Mesenchymal stem cell (in vitro differentiated cells and primary cell): ENCODE measurements around the gene CCDC61.
A peak's percentile ranks its signal among the peaks of the same experiment; 100 is the strongest.

Source experiments
- DNase-seq: peaks from one replicate; pipeline ENCODE4 v3.0.0-alpha.2; 2013
- H2AFZ ChIP-seq: one replicate; pipeline ENCODE4 v1.6.1; 2013; ENCODE audit warnings: low read depth, mild to moderate bottlenecking, control low read depth, inconsistent platforms, low read length, moderate library complexity
- H2AK5ac ChIP-seq: 2 replicates; pipeline ENCODE4 v1.6.1; 2013; ENCODE audit warnings: low read length, moderate library complexity, mild to moderate bottlenecking, inconsistent platforms; ENCODE audit not compliant: severe bottlenecking
- H2BK120ac ChIP-seq: one replicate; pipeline ENCODE4 v1.6.1; 2013; ENCODE audit warnings: low read depth, mild to moderate bottlenecking, inconsistent platforms, low read length, moderate library complexity
- H2BK12ac ChIP-seq, 2 experiments: one replicate each; pipeline ENCODE4 v1.6.1; 2013; ENCODE audit warnings: inconsistent platforms in 2 of 2, low read length in 2 of 2, mild to moderate bottlenecking in 2 of 2, moderate library complexity in 2 of 2, control low read depth in 1 of 2
- H2BK15ac ChIP-seq: one replicate; pipeline ENCODE4 v1.6.1; 2013; ENCODE audit warnings: mild to moderate bottlenecking, low read depth, inconsistent platforms; ENCODE audit not compliant: poor library complexity, severe bottlenecking
- H2BK5ac ChIP-seq: 2 replicates; pipeline ENCODE4 v1.6.1; 2013; ENCODE audit warnings: low read depth, mild to moderate bottlenecking, low read length, control low read depth, inconsistent platforms; ENCODE audit not compliant: poor library complexity, severe bottlenecking
- H3K14ac ChIP-seq, 2 experiments: one replicate each; pipeline ENCODE4 v1.6.1; 2013; ENCODE audit warnings: inconsistent platforms in 2 of 2, low read length in 2 of 2, control low read depth in 1 of 2, mild to moderate bottlenecking in 1 of 2, moderate library complexity in 1 of 2
- H3K18ac ChIP-seq, 2 experiments: one replicate each; pipeline ENCODE4 v1.6.1; 2013; ENCODE audit warnings: inconsistent platforms in 2 of 2, low read length in 2 of 2, control low read depth in 1 of 2, low read depth in 1 of 2, mild to moderate bottlenecking in 1 of 2
- H3K23ac ChIP-seq, 2 experiments: one replicate each; pipeline ENCODE4 v1.6.1; 2013; ENCODE audit warnings: inconsistent platforms in 2 of 2, low read length in 2 of 2, mild to moderate bottlenecking in 2 of 2, moderate library complexity in 2 of 2, control low read depth in 1 of 2
- H3K27ac ChIP-seq: 2 replicates; pipeline ENCODE4 v1.5.1; 2013; ENCODE audit warnings: mild to moderate bottlenecking, moderate library complexity, low read length, control low read depth, inconsistent platforms; ENCODE audit not compliant: poor library complexity, severe bottlenecking
- H3K27me3 ChIP-seq, 2 experiments: 2 replicates each; pipeline versions ENCODE4 v1.6.1 to v1.7.0; 2013; ENCODE audit warnings: low read length in 2 of 2, mild to moderate bottlenecking in 2 of 2, moderate library complexity in 2 of 2, control low read depth in 1 of 2, inconsistent platforms in 1 of 2; ENCODE audit not compliant: control insufficient read depth in 1 of 2, insufficient read depth in 1 of 2
- H3K36me3 ChIP-seq, 2 experiments: 2 replicates each; pipeline versions ENCODE4 v1.6.1 to v1.7.0; 2013; ENCODE audit warnings: low read length in 2 of 2, control low read depth in 1 of 2, inconsistent platforms in 1 of 2, low read depth in 1 of 2, mild to moderate bottlenecking in 1 of 2; ENCODE audit not compliant: insufficient read depth in 2 of 2, control insufficient read depth in 1 of 2
- H3K4ac ChIP-seq, 2 experiments: one replicate each; pipeline ENCODE4 v1.6.1; 2013; ENCODE audit warnings: inconsistent platforms in 2 of 2, low read length in 2 of 2, mild to moderate bottlenecking in 2 of 2, moderate library complexity in 2 of 2, control low read depth in 1 of 2, low read depth in 1 of 2
- H3K4me1 ChIP-seq: 2 replicates; pipeline ENCODE4 v1.6.1; 2013; ENCODE audit warnings: low read depth, low read length, control low read depth; ENCODE audit not compliant: control insufficient read depth, insufficient read depth
- H3K4me2 ChIP-seq: 2 replicates; pipeline ENCODE4 v1.6.1; 2013; ENCODE audit warnings: low read length, mild to moderate bottlenecking, inconsistent platforms; ENCODE audit not compliant: poor library complexity, severe bottlenecking
- H3K4me3 ChIP-seq, 2 experiments: 2 replicates each; pipeline versions ENCODE4 v1.5.1 to v1.7.0; 2013; ENCODE audit warnings: low read length in 2 of 2, mild to moderate bottlenecking in 2 of 2, control low read depth in 1 of 2, low read depth in 1 of 2; ENCODE audit not compliant: insufficient read depth in 1 of 2
- H3K79me1 ChIP-seq: replicated peaks from 2 replicates; pipeline ENCODE4 v1.6.1; 2013; ENCODE audit warnings: mild to moderate bottlenecking, control low read depth, low read length, inconsistent platforms; ENCODE audit not compliant: poor library complexity, severe bottlenecking
- H3K9ac ChIP-seq: 2 replicates; pipeline ENCODE4 v1.7.0; 2013; ENCODE audit warnings: mild to moderate bottlenecking, low read length, moderate library complexity
- H3K9me3 ChIP-seq: 2 replicates; pipeline ENCODE4 v1.7.0; 2013; ENCODE audit warnings: mild to moderate bottlenecking, low read length; ENCODE audit not compliant: control insufficient read depth
- H4K8ac ChIP-seq: one replicate; pipeline ENCODE4 v1.6.1; 2013; ENCODE audit warnings: inconsistent platforms, mild to moderate bottlenecking, low read length, moderate library complexity
- H4K91ac ChIP-seq: one replicate; pipeline ENCODE4 v1.6.1; 2013; ENCODE audit warnings: mild to moderate bottlenecking, low read length, inconsistent platforms
- WGBS: methylation state at CpG from one replicate; pipeline ENCODE4 v1.1.7; 2013; ENCODE audit warnings: mixed read lengths; 5-methylcytosine and 5-hydroxymethylcytosine counted together

The CCDC61 gene

GRCh38 chr19:46052896-46053295 lies 57.6 kb downstream of the CCDC61 start:
- Histone ChIP-seq H3K27ac (no peak overlapping the region), H4K8ac (no peak overlapping the region), H3K4me3 (no peak overlapping the region), H2BK120ac (no peak overlapping the region), H3K27me3 (peaks cover 26 to 78% of the 10 kb centered on the region in 2 experiments), H3K18ac (no peak overlapping the region), H2AFZ (no peak overlapping the region), H2AK5ac (no peak overlapping the region), H2BK15ac (no peak overlapping the region), H2BK5ac (no peak overlapping the region), H3K36me3 (no peaks in the 10 kb centered on the region), H3K79me1 (no peaks in the 10 kb centered on the region), H3K14ac (no peak overlapping the region), H2BK12ac (no peak overlapping the region), H3K4me1 (no peaks in the 10 kb centered on the region), H3K23ac (no peak overlapping the region), H3K4me2 (no peak overlapping the region), H4K91ac (no peak overlapping the region), H3K4ac (no peak overlapping the region), H3K9ac (no peak overlapping the region), H3K9me3 (peaks cover 11% of the 10 kb centered on the region)
- 59% methylated on average over 4 of the region's 4 CpGs for WGBS
- DNase-seq, result no peak

- Histone ChIP-seq H3K18ac (no peak overlapping the region), H3K9ac (no peak overlapping the region)
- 65% methylated on average over 4 of the region's 4 CpGs for WGBS
Observed at GRCh38 chr19:46056536-46056935, 61.3 kb downstream of the CCDC61 start.

GRCh38 chr19:46058778-46059177 lies 63.5 kb downstream of the CCDC61 start:
- no peak overlapping the region for H2BK15ac ChIP-seq
- no peak overlapping the region for H4K91ac ChIP-seq
- H3K9me3 ChIP-seq, result peaks cover 29% of the 10 kb centered on the region
- H3K4me3 ChIP-seq, result no peak overlapping the region
- no peak overlapping the region for H2BK120ac ChIP-seq
- H3K79me1 ChIP-seq, result no peaks in the 10 kb centered on the region
- no peak overlapping the region for H3K23ac ChIP-seq
- no peaks in the 10 kb centered on the region for H3K4me1 ChIP-seq
- no peaks in the 10 kb centered on the region for H3K36me3 ChIP-seq
- no peak overlapping the region for H2BK5ac ChIP-seq
- no peak overlapping the region for H3K9ac ChIP-seq
- no peak overlapping the region for H3K4ac ChIP-seq
- DNase-seq, result no peak
- H2BK12ac ChIP-seq, result no peak overlapping the region
- no peak overlapping the region for H3K27ac ChIP-seq
- no peak overlapping the region for H3K18ac ChIP-seq
- no peak overlapping the region for H3K14ac ChIP-seq
- no peak overlapping the region for H4K8ac ChIP-seq
- H2AK5ac ChIP-seq, result no peak overlapping the region
- 79% methylated on average over 3 of the region's 3 CpGs for WGBS
- peaks cover 39 to 69% of the 10 kb centered on the region in 2 experiments for H3K27me3 ChIP-seq
- no peak overlapping the region for H3K4me2 ChIP-seq
- H2AFZ ChIP-seq, result no peak overlapping the region

More at GRCh38 chr19:46056536-46056935, 61.3 kb downstream of the CCDC61 start:
- Histone ChIP-seq H3K36me3 (no peaks in the 10 kb centered on the region), H3K23ac (no peak overlapping the region), H3K4ac (no peak overlapping the region), H2BK120ac (no peak overlapping the region), H2BK15ac (no peak overlapping the region), H2BK5ac (no peak overlapping the region), H3K79me1 (no peaks in the 10 kb centered on the region), H3K14ac (no peak overlapping the region), H2BK12ac (no peak overlapping the region), H3K4me2 (peak overlapping the region; percentile 21), H4K8ac (no peak overlapping the region), H2AK5ac (no peak overlapping the region), H3K4me3 (no peak overlapping the region), H3K27me3 (peaks cover 33 to 69% of the 10 kb centered on the region in 2 experiments), H4K91ac (no peak overlapping the region), H3K4me1 (no peaks in the 10 kb centered on the region), H2AFZ (no peak overlapping the region), H3K9me3 (peaks cover 22% of the 10 kb centered on the region), H3K27ac (peak overlapping the region; percentile 11)
- DNase-seq, result no peak

GRCh38 chr19:46060012-46060411 lies 64.7 kb downstream of the CCDC61 start:
- Histone ChIP-seq H3K23ac (no peak overlapping the region), H4K8ac (no peak overlapping the region), H3K27ac (no peak overlapping the region), H3K18ac (no peak overlapping the region), H3K4me1 (no peaks in the 10 kb centered on the region), H3K14ac (no peak overlapping the region), H3K4ac (no peak overlapping the region), H3K9ac (no peak overlapping the region), H3K9me3 (peaks cover 26% of the 10 kb centered on the region), H2BK15ac (no peak overlapping the region), H3K79me1 (no peaks in the 10 kb centered on the region), H3K4me3 (no peak overlapping the region), H2BK12ac (no peak overlapping the region), H3K4me2 (no peak overlapping the region), H2AK5ac (no peak overlapping the region), H3K36me3 (no peaks in the 10 kb centered on the region), H2AFZ (no peak overlapping the region), H4K91ac (no peak overlapping the region), H3K27me3 (peaks cover 34 to 58% of the 10 kb centered on the region in 2 experiments), H2BK120ac (no peak overlapping the region), H2BK5ac (no peak overlapping the region)
- WGBS, result 79% methylated on average over 2 of the region's 2 CpGs
- no peak for DNase-seq
